ENCODE data around the gene P2RY8. TPM values are rescaled to one million over a fixed set of nuclear protein-coding genes. Genes with fewer than 3 reads are reported as not detected.

P2RY8 gene
- total RNA-seq, 2 donors from 2014 or later = 4.0 to 4.2 TPM

GRCh38 chrX:1487401-1487800 lies 49.6 kb downstream of the P2RY8 start:
- DNase-seq (ENCODE audit: low spot score) = no peak
- Histone ChIP-seq H3K36me3 (no peaks in the 10 kb centered on the region), H3K9me3 (no peaks in the 10 kb centered on the region), H3K4me1 (ENCODE audit: control insufficient read depth in 1 of 2, low read depth in 2 of 2) (no peaks in the 10 kb centered on the region), H3K27ac (no peak overlapping the region), H3K4me3 (no peak overlapping the region), H3K27me3 (replicated peaks; ENCODE audit: insufficient read depth) (no peaks in the 10 kb centered on the region)
- no peak for TF ChIP-seq CTCF (IDR thresholded peaks at IDR 0.05)
- no peak for ATAC-seq (ENCODE audit: insufficient number of reproducible peaks, low FRiP score, low read depth)

GRCh38 chrX:1486749-1487361 lies 50.1 kb downstream of the P2RY8 start:
- no peak for DNase-seq (ENCODE audit: low spot score)
- Histone ChIP-seq H3K9me3 (no peaks in the 10 kb centered on the region), H3K4me3 (no peak overlapping the region), H3K36me3 (no peaks in the 10 kb centered on the region), H3K4me1 (ENCODE audit: control insufficient read depth in 1 of 2, low read depth in 2 of 2) (no peaks in the 10 kb centered on the region), H3K27ac (no peak overlapping the region), H3K27me3 (replicated peaks; ENCODE audit: insufficient read depth) (no peaks in the 10 kb centered on the region)
- TF ChIP-seq CTCF (IDR thresholded peaks at IDR 0.05) = no peak
- no peak for ATAC-seq (ENCODE audit: insufficient number of reproducible peaks, low FRiP score, low read depth)

- Histone ChIP-seq H3K4me3 (no peak overlapping the region), H3K27ac (no peak overlapping the region), H3K9me3 (no peaks in the 10 kb centered on the region), H3K36me3 (no peaks in the 10 kb centered on the region), H3K27me3 (replicated peaks; ENCODE audit: insufficient read depth) (no peaks in the 10 kb centered on the region), H3K4me1 (ENCODE audit: control insufficient read depth in 1 of 2, low read depth in 2 of 2) (peaks cover 0 to 5% of the 10 kb centered on the region in 2 donors)
- TF ChIP-seq CTCF (IDR thresholded peaks at IDR 0.05) = no peak
- DNase-seq (ENCODE audit: low spot score) (no peak), ATAC-seq (ENCODE audit: insufficient number of reproducible peaks, low FRiP score, low read depth) (no peak)
Observed at GRCh38 chrX:1486177-1486576, 50.8 kb downstream of the P2RY8 start.

- H3K4me3 ChIP-seq = no peak overlapping the region
- H3K27ac ChIP-seq = no peak overlapping the region
- DNase-seq (ENCODE audit: low spot score) (no peak), ATAC-seq (ENCODE audit: insufficient number of reproducible peaks, low FRiP score, low read depth) (no peak)
- TF ChIP-seq CTCF (IDR thresholded peaks at IDR 0.05) = no peak
- peaks cover 0 to 5% of the 10 kb centered on the region in 2 donors for H3K4me1 ChIP-seq (ENCODE audit: control insufficient read depth in 1 of 2, low read depth in 2 of 2)
- no peaks in the 10 kb centered on the region for H3K27me3 ChIP-seq (replicated peaks; ENCODE audit: insufficient read depth)
- no peaks in the 10 kb centered on the region for H3K36me3 ChIP-seq
- H3K9me3 ChIP-seq = no peaks in the 10 kb centered on the region
Observed at GRCh38 chrX:1485033-1485432, 52.0 kb downstream of the P2RY8 start.

GRCh38 chrX:1484638-1485019 lies 52.4 kb downstream of the P2RY8 start:
- TF ChIP-seq CTCF (IDR thresholded peaks at IDR 0.05) = no peak
- no peak overlapping the region for H3K27ac ChIP-seq
- H3K4me1 ChIP-seq (ENCODE audit: control insufficient read depth in 1 of 2, low read depth in 2 of 2) = peaks cover 0 to 5% of the 10 kb centered on the region in 2 donors
- DNase-seq (ENCODE audit: low spot score) (no peak), ATAC-seq (ENCODE audit: insufficient number of reproducible peaks, low FRiP score, low read depth) (no peak)
- H3K27me3 ChIP-seq (replicated peaks; ENCODE audit: insufficient read depth) = no peaks in the 10 kb centered on the region
- H3K4me3 ChIP-seq = no peak overlapping the region
- no peaks in the 10 kb centered on the region for H3K36me3 ChIP-seq
- H3K9me3 ChIP-seq = no peaks in the 10 kb centered on the region

Measured in thoracic aorta (tissue), 2 donors.